ENCODE measurements around the gene PHACTR4.

GRCh38 chr1:28443550-28443949 is 74.0 kb downstream of the PHACTR4 start:
- no peak for TF ChIP-seq KLF1 (tag by site-specific recombination; IDR thresholded peaks at IDR 0.05)
- no peak for TF ChIP-seq ZNF571 (tag by site-specific recombination; IDR thresholded peaks at IDR 0.05)

Data from HEK293 (cell line).